HCEC 1CT (cell line): Measurements from ENCODE around the gene ZMYND8.
"Not testable (repeated sequence)": the region's sequence is repeated elsewhere in the genome, so short reads cannot be mapped to it uniquely, and the experiment has no call there.

Experiments
- DNase-seq: peaks from one replicate; pipeline ENCODE4 v3.0.0-alpha.2; 2017

The ZMYND8 gene

GRCh38 chr20:47284373-47284772, 72.1 kb downstream of the ZMYND8 start:
- DNase-seq = no peak

DNA sequence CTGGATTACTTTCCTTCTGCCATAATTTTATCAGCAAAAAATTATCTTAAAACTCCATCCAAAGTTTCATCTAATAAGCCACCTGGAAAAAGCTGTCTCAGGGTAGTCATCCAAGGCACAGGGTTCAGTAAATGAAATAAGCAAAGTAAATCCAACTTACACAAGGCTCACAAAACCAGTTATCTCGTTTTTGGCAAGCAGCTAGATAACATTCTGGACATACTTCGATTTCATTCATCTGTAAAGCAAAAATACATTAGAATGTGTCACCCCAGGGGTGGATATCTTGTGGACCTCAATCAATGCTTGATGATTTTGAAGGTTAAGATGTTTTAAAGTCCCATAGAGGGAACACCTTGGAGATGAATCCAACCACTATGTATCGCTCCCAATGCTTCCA, 73.1 kb downstream of the ZMYND8 start:
- DNase-seq = no peak

DNA sequence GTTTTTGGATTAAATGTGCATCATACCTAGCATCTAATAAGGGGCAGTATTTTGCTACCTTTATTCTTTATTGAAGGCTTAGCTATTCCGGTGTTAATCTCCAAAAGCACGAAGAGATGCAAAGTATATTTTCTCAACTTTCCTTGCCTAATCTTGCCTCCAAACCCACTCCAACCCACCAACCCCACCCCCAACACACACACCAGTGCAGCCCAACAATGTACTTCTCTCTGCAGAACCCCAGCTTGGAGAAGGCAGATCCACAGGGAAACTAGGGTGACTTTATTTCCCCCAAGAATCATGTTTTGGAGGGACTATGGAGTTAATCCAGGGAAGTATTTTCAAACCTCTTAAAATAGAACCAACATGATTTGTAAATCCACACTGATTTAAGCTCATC, 73.6 kb downstream of the ZMYND8 start:
- DNase-seq = no peak

GRCh38 chr20:47281376-47281775, 75.1 kb downstream of the ZMYND8 start:
- DNase-seq = no peak

GRCh38 chr20:47280668-47281067, 75.8 kb downstream of the ZMYND8 start:
- DNase-seq = no peak

GRCh38 chr20:47280228-47280627, 76.3 kb downstream of the ZMYND8 start:
- DNase-seq = no peak

- peak; percentile 51 for DNase-seq
Measured at GRCh38 chr20:47278907-47279348, 77.6 kb downstream of the ZMYND8 start.

DNA sequence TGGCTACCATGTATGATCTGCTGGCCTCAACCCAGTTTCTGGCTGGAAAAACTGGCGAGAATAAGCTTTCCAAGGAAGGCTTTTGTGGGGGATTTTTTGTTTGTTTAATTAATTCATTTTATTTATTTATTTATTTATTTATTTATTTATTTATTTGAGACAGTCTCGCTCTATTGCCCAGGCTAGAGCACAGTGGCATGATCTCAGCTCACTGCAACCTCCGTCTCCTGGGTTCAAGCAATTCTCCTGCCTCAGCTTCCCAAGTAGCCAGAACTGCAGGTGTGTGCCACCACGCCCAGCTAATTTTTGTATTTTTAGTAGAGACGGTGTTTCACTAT, 79.0 kb downstream of the ZMYND8 start:
- DNase-seq = not testable (repeated sequence)

DNA sequence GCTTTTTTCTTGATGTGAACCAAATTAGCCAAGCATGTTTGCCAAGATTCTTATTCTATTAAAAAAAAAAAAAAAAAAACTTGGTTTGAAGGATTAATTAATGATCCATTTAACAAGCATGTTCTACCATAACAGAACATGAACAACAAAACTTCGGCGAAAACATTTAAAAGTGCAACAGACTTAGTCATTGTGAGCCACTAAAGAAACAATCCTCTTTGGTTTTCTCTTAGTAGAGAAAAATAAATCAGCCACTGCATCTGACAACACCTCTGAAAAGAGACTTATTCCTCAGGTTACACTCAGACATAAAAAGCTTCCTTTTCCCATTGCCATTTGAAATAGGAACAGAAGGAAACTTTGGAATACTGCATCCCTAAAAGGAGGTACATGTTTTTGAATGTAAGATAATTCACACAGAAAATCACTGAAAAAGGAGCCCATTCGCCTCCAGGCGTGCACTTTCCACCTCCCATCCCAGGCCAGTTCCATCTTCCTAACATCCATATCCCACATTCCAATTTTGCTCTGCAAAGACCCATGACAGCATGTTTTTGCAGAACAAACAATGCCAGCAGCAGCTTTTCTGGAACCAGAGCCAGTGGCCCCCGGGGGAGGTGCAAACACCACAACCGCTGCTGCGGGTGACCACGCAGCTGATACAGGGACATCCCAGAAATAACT, 79.5 kb downstream of the ZMYND8 start:
- DNase-seq = peak; percentile 35

GRCh38 chr20:47276251-47276650, 80.2 kb downstream of the ZMYND8 start:
- no peak for DNase-seq

GRCh38 chr20:47275548-47275947, 81.0 kb downstream of the ZMYND8 start:
- DNase-seq = no peak

DNA sequence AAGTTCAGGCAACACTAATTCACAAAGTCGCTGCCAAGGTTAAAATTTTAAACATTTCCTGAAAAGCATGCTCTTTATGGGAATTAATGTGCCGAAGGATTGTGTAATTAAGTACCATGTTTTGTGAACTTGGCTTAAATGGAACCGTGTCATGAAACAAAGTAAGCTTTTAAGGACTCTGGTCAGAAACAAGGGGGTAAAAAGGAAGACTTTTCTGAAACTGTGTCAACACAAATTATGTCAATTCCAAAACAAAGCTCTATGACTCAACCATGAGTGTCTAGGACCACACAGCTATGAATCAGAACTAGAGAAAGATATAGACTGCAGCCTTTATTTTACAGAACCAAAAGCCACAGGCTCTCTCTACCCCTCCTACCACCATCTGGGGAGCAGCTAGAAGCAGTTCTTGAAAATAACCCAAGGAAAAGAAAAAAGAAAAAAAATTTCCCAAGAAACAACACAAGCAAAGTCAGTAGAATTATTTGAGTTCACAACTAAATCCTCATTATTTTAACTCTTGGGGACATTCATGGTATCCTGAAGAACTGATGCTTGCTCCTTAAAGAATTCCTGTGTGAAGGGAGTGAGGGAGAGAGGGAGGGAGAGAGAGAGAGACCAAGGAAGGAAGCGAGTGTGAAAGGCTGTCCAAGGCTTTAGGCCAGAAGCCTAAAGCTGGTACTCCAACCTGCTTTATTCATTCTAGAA, 81.9 kb downstream of the ZMYND8 start:
- peak; percentile 97 for DNase-seq

DNA sequence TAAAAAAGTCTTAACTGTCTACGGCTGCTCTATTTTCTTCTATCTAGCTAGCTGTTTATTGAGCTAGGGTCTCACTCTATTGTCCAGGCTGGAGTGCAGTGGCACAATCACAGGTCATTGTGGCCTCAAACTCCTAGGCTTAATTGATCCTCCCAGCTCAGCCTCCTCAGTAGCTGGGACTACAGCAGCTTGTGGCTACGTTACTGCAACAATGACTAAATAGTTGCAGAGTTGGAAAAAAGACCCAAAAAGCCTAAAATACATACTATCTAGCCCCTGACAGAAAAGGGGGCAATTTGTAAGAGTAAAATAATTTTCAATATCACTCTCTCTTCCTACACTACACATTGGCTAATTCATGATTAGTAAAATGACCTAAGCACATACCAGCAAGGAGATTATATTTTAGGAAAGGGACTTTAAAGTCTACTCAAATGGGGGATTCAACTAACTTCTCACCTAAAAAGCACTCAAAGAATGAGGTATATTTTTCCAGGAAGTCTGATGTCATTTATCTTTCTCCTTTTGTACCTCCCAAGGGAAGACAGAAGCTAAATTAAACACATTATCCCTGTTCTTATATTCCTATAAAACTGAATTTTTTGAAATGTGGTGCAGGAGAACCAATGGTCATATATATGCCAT, 82.8 kb downstream of the ZMYND8 start:
- peak; percentile 18 for DNase-seq

- peak; percentile 43 for DNase-seq
Measured at GRCh38 chr20:47272893-47273590, 83.5 kb downstream of the ZMYND8 start.

DNA sequence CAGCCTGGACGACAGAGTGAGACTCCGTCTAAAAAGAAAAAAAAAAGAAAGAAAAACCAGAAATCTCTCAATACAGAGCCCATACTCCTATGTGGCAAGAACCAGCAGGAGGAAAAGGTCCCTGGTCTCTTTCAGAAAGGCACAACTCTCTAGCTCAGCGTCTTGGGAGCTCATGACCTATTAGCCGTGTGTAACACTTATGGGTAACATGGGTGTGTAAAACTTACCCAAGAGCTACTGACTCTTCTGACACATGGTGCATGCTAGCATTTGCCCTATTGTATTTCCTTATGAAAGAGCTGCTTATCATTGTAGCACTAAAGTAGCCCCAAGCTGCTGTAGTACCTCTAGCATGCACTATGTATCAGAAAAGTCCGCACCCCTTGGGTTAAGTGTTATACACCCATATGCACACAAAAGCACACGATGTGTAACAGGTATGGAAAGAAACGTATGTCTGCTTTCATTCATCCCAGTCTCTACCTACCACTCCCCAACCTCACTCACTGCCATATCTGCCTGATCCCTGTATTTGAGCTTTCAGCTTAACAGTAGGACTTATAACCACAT, 85.4 kb downstream of the ZMYND8 start:
- no peak for DNase-seq

DNA sequence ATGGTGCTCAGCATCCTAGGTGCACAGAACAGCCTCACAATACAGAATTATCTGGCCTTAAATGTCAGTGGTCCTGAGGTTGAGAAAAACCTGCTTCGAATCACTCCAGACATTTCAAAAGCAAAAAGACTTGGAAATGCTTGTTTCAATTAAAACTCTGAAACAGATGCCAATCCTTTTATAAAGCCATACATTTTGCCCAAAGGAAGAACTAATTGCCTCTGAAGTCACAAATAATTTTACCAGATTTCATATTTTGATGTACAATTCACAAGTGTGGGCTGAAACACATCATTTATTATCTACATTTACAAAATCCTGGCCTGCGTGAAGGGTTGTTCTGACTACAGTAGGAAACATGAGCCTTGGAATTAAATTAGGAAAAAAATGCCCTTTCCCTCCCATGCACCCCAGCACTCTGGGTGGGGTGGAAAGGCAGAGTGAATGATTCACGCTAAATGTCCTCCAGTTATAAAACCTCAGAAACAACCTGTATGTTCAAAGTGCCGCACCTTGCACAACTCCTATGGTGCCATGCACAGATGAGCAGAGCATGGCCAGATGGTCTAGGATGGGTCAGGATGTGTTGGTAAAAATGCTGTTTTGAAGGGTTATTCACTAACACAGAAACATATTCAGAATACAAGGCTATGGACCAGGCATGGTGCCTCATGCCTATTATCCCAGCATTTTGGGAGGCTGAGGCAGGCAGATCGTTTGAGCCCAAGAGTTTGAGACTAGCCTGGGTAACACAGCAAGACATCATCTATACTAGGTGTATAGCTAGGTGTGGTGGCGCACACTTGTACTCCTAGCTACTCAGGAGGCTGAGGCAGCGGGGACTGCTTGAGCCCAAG, 87.0 kb downstream of the ZMYND8 start:
- no peak for DNase-seq

DNA sequence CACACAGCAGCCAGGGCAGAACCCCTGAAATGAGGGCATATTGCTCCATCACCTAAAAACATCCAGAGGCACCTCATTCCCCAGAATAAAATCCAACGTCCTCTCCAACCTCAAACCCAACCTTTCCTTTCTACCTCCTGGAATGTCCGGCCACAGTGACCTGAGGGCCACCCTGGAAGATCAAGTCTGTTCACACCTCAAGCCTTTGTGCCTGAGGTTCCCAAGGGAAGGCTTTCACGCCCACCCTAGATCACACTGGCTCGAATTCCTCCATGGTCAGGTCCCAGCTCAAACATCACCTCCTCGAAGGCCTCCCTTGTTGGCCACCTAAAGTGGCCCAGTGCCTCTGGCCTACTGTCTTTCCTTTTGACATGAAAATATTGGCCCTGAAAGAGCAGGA, 88.9 kb downstream of the ZMYND8 start:
- DNase-seq = no peak

DNA sequence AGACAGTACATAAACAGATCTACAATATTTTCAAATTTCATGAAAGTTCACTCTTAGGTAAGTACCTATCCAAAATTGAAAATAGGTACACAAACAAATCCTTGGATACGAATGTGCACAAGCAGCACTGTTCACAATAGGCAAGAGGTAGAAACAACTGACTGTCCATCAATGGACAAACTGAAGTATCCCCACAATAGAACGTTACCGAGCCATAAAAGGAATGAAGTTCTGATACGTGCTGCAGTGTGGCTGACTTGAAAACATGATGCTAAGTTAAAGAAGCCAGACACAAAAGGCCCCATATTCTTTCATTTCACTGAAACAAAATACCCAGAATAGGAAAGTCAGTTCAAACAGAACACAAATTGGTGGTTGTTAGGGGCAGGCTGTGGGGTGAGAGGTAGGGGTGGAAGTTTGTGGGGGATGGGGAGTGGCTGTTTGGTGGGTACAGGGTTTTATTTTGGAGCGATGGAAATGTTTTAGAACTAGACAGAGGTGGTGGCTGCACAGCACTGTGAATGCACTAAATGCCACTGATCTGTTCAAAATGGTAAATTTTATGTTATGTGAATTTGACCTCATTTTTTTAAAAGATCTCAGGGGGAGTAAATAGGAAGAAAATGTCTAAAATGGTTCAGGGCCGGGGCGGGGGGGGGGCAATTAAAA, 89.5 kb downstream of the ZMYND8 start:
- DNase-seq = no peak

- DNase-seq = no peak
Measured at GRCh38 chr20:47265984-47266383, 90.5 kb downstream of the ZMYND8 start.

DNA sequence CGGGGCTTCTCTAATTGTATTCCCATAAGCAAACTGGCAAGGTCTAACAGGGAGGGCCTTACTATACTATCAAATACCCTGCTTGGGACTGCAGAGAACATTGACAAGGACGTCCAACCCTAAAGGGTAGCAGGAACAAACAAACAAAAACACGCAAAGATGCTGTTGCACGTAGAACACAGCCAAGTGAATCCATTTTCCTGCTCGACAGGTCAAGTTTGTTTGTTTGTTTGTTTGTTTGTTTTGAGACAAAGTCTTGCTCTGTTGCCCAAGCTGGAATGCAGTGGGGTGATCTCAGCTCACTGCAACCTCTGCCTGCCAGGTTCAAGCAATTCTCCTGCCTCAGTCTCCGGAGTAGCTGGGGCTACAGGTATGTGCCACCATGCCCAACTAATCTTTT, 91.3 kb downstream of the ZMYND8 start:
- DNase-seq = no peak

GRCh38 chr20:47264137-47264769, 92.2 kb downstream of the ZMYND8 start:
- DNase-seq = not testable (repeated sequence)
